BJ (cell line): ENCODE data around the gene COLEC12. TPM values are rescaled to one million over a fixed set of nuclear protein-coding genes. Genes with fewer than 3 reads are reported as not detected.

ENCODE experiments used
- CTCF ChIA-PET: fragments of 350-600 bp; formaldehyde crosslinking; extraction: SDS; loops from one replicate; lab custom pipeline; 2021; ENCODE audit warnings: antibody characterized with exemption, inconsistent platforms; lab: Yijun Ruan, JAX
- POLR2A ChIA-PET: fragments of 300-600 bp; sonication (Branson Sonifier 250); formaldehyde crosslinking; extraction: SDS; loops from one replicate; lab custom pipeline; 2021; ENCODE audit warnings: antibody characterized with exemption; lab: Charles Lee
- DNase-seq: peaks from one replicate; pipeline ENCODE4 v3.0.0-alpha.2; 2011; ENCODE audit warnings: low read depth
- H3K27me3 ChIP-seq: 2 replicates; pipeline ENCODE4 v1.6.0; 2011; ENCODE audit warnings: low read length; ENCODE audit not compliant: control insufficient read depth, insufficient read depth
- H3K36me3 ChIP-seq: 2 replicates; pipeline ENCODE4 v1.5.1; 2011; ENCODE audit warnings: low read length; ENCODE audit not compliant: control insufficient read depth, insufficient read depth
- H3K4me3 ChIP-seq: 2 replicates; pipeline ENCODE4 v1.5.1; 2011; ENCODE audit warnings: low read depth, mild to moderate bottlenecking, control low read depth, low read length
- CTCF ChIP-seq: IDR thresholded peaks from 2 replicates; pipeline ENCODE4 v1.5.1; 2011; ENCODE audit warnings: low read depth, mild to moderate bottlenecking, control low read depth, inconsistent platforms, low read length, moderate library complexity; ENCODE audit not compliant: insufficient read depth
- polyA plus RNA-seq: library from polyadenylated mRNA; depleted of rRNA; stranded (reverse); fragments of >200 nt; gene quantifications from 2 replicates; pipeline ENCODE4 v1.2.3, GENCODE V29; 2011

COLEC12 gene
- polyA plus RNA-seq, 1 experiment, result 41.1 TPM

- POLR2A ChIA-PET, result no interaction called here
- CTCF ChIA-PET, result no interaction called here
- Histone ChIP-seq H3K27me3 (no peaks in the 10 kb centered on the region), H3K36me3 (no peaks in the 10 kb centered on the region), H3K4me3 (no peak overlapping the region)
- TF ChIP-seq CTCF, result no peak
- DNase-seq, result no peak
These were observed 77.5 kb downstream of the COLEC12 start for GRCh38 chr18:422966-423365.

GRCh38 chr18:421247-422155 is 79.0 kb downstream of the COLEC12 start:
- Histone ChIP-seq H3K4me3 (no peak overlapping the region), H3K27me3 (no peaks in the 10 kb centered on the region), H3K36me3 (no peaks in the 10 kb centered on the region)
- DNase-seq, result peak; percentile 42
- no peak for TF ChIP-seq CTCF
- ChIA-PET CTCF (no interaction called here), POLR2A (interaction anchor here (0.6 kb wide), 1 partner anchor 26 kb away, joined by 3 read pairs; no protein-coding TSS in a partner anchor)

GRCh38 chr18:420661-421246 is 79.7 kb downstream of the COLEC12 start:
- Histone ChIP-seq H3K4me3 (no peak overlapping the region), H3K27me3 (no peaks in the 10 kb centered on the region), H3K36me3 (no peaks in the 10 kb centered on the region)
- DNase-seq, result no peak
- CTCF ChIA-PET, result no interaction called here
- TF ChIP-seq CTCF, result no peak
- POLR2A ChIA-PET, result no interaction called here

GRCh38 chr18:419541-420175 is 80.8 kb downstream of the COLEC12 start:
- TF ChIP-seq CTCF, result no peak
- no peaks in the 10 kb centered on the region for H3K36me3 ChIP-seq
- no peak for DNase-seq
- no peaks in the 10 kb centered on the region for H3K27me3 ChIP-seq
- no peak overlapping the region for H3K4me3 ChIP-seq
- ChIA-PET POLR2A (no interaction called here), CTCF (no interaction called here)

- no peak for TF ChIP-seq CTCF
- Histone ChIP-seq H3K36me3 (no peaks in the 10 kb centered on the region), H3K4me3 (no peak overlapping the region), H3K27me3 (no peaks in the 10 kb centered on the region)
- ChIA-PET POLR2A (no interaction called here), CTCF (interaction anchor here (0.7 kb wide), 1 partner anchor 195 kb away, joined by 3 read pairs; no protein-coding TSS in a partner anchor)
- no peak for DNase-seq
These were observed 83.0 kb downstream of the COLEC12 start for GRCh38 chr18:417495-417894.
